Tibial nerve (tissue), 4 donors: ENCODE measurements around the gene SMARCA4. TPM values are rescaled to one million over a fixed set of nuclear protein-coding genes. Genes with fewer than 3 reads are reported as not detected.

ENCODE experiments used
- DNase-seq, 2 donors: peaks; one replicate each; pipeline ENCODE4 v3.0.0-alpha.2; 2019; ENCODE audit warnings: low spot score in 2 of 2
- H3K27ac ChIP-seq, 4 donors: fragments of 200-600 bp; sonication (generic) in 3 of 4; one replicate each; pipeline ENCODE4 v1.5.1; 2017 to 2019; ENCODE audit warnings: mild to moderate bottlenecking in 1 of 4
- H3K27me3 ChIP-seq, 2 donors: fragments of 200-600 bp; sonication (generic) in 1 of 2; one replicate each; pipeline versions ENCODE4 v1.5.1 to v1.6.0; 2017 to 2019
- H3K36me3 ChIP-seq, 3 donors: fragments of 200-600 bp; sonication (generic); one replicate each; pipeline ENCODE4 v1.5.1; 2018 to 2019
- H3K4me1 ChIP-seq, 4 donors: fragments of 200-600 bp; sonication (generic) in 3 of 4; one replicate each; pipeline ENCODE4 v1.5.1; 2017 to 2019
- H3K4me3 ChIP-seq, 4 donors: fragments of 200-600 bp; sonication (generic) in 3 of 4; one replicate each; pipeline ENCODE4 v1.5.1; 2017 to 2019; ENCODE audit warnings: mild to moderate bottlenecking in 1 of 4, moderate library complexity in 1 of 4
- H3K9me3 ChIP-seq, 4 donors: fragments of 200-600 bp; sonication (generic) in 3 of 4; one replicate each; pipeline ENCODE4 v1.5.1; 2017 to 2019
- CTCF ChIP-seq, 5 experiments: fragments of 200-600 bp in 3 of 5; fragments of 450-650 bp in 2 of 5; sonication (generic) in 3 of 5; IDR thresholded peaks; one replicate each; pipeline ENCODE4 v1.5.1; 2016 to 2019; ENCODE audit warnings: antibody characterized with exemption in 5 of 5, mild to moderate bottlenecking in 3 of 5, moderate library complexity in 2 of 5
- EP300 ChIP-seq, 2 donors: sonication (generic); formaldehyde crosslinking; IDR thresholded peaks; one replicate each; pipeline ENCODE4 v1.6.1; 2017; ENCODE audit warnings: antibody characterized with exemption in 2 of 2, mild to moderate bottlenecking in 1 of 2
- POLR2A ChIP-seq, 2 donors: fragments of 450-650 bp; IDR thresholded peaks; one replicate each; pipeline ENCODE4 v1.6.1; 2017; ENCODE audit warnings: antibody characterized with exemption in 2 of 2, mild to moderate bottlenecking in 2 of 2, moderate library complexity in 2 of 2
- WGBS, 2 donors: methylation state at CpG; one replicate each; pipeline ENCODE4 v1.1.5; 2018; 5-methylcytosine and 5-hydroxymethylcytosine counted together
- total RNA-seq, 4 donors: library from RNA; depleted of rRNA; stranded (reverse); fragments of >200 nt; gene quantifications; one replicate each; pipeline ENCODE4 v1.1.0, GENCODE V29; 2016

The SMARCA4 gene
- total RNA-seq, 4 donors from 2014 or later: 54.2 to 122 (median 73.9) TPM

- Histone ChIP-seq H3K27ac (no peak overlapping the region), H3K9me3 (no peaks in the 10 kb centered on the region), H3K4me3 (no peak overlapping the region), H3K27me3 (no peaks in the 10 kb centered on the region), H3K36me3 (peaks cover 0 to 99% (median 5%) of the 10 kb centered on the region in 3 donors), H3K4me1 (peaks cover 0 to 5% (median 0%) of the 10 kb centered on the region in 4 donors)
- DNase-seq: no peak
- 91 to 94% methylated on average over 5 to 7 of the region's 7 CpGs for WGBS, 2 donors
- TF ChIP-seq EP300 (IDR thresholded peaks at IDR 0.05) (no peak), POLR2A (IDR thresholded peaks at IDR 0.05) (no peak), CTCF (IDR thresholded peaks at IDR 0.05) (no peak)
These were observed 52.9 kb downstream of the SMARCA4 start for GRCh38 chr19:11013771-11014170.

GRCh38 chr19:11014403-11014911 lies 53.6 kb downstream of the SMARCA4 start:
- TF ChIP-seq POLR2A (IDR thresholded peaks at IDR 0.05) (no peak), CTCF (IDR thresholded peaks at IDR 0.05) (no peak)
- Histone ChIP-seq H3K36me3 (peaks cover 0 to 100% (median 11%) of the 10 kb centered on the region in 3 donors), H3K4me3 (no peak overlapping the region), H3K9me3 (no peaks in the 10 kb centered on the region), H3K27me3 (no peaks in the 10 kb centered on the region), H3K27ac (no peak overlapping the region), H3K4me1 (peaks cover 0 to 5% (median 0%) of the 10 kb centered on the region in 4 donors)
- WGBS, 2 donors: 86 to 91% methylated on average over 12 of the region's 12 CpGs
- DNase-seq: no peak

- H3K4me1 ChIP-seq: peaks cover 0 to 5% (median 0%) of the 10 kb centered on the region in 4 donors
- WGBS, 2 donors: 43 to 47% methylated on average over 5 of the region's 5 CpGs
- no peak overlapping the region for H3K4me3 ChIP-seq
- DNase-seq: no peak
- peaks cover 0 to 100% (median 19%) of the 10 kb centered on the region in 3 donors for H3K36me3 ChIP-seq
- no peak for TF ChIP-seq EP300 (IDR thresholded peaks at IDR 0.05)
- TF ChIP-seq POLR2A (IDR thresholded peaks at IDR 0.05): no peak
- no peak for TF ChIP-seq CTCF (IDR thresholded peaks at IDR 0.05)
- H3K27me3 ChIP-seq: no peaks in the 10 kb centered on the region
- no peak overlapping the region for H3K27ac ChIP-seq
- no peaks in the 10 kb centered on the region for H3K9me3 ChIP-seq
These were observed 55.8 kb downstream of the SMARCA4 start for GRCh38 chr19:11016631-11017030.

- 91 to 92% methylated on average over 22 to 23 of the region's 23 CpGs for WGBS, 2 donors
- Histone ChIP-seq H3K36me3 (peaks cover 0 to 100% (median 25%) of the 10 kb centered on the region in 3 donors), H3K27ac (no peak overlapping the region), H3K9me3 (no peaks in the 10 kb centered on the region), H3K4me3 (no peak overlapping the region), H3K27me3 (no peaks in the 10 kb centered on the region), H3K4me1 (peaks cover 0 to 5% (median 0%) of the 10 kb centered on the region in 4 donors)
- DNase-seq: no peak
- TF ChIP-seq EP300 (IDR thresholded peaks at IDR 0.05): no peak
- no peak for TF ChIP-seq CTCF (IDR thresholded peaks at IDR 0.05)
- no peak for TF ChIP-seq POLR2A (IDR thresholded peaks at IDR 0.05)
These were observed 56.6 kb downstream of the SMARCA4 start for GRCh38 chr19:11017275-11018035.

- Histone ChIP-seq H3K4me1 (peaks cover 0 to 5% (median 0%) of the 10 kb centered on the region in 4 donors), H3K27ac (no peak overlapping the region), H3K4me3 (no peak overlapping the region), H3K9me3 (no peaks in the 10 kb centered on the region), H3K27me3 (no peaks in the 10 kb centered on the region), H3K36me3 (peaks cover 0 to 100% (median 25%) of the 10 kb centered on the region in 3 donors)
- TF ChIP-seq CTCF (IDR thresholded peaks at IDR 0.05): no peak
- no peak for TF ChIP-seq POLR2A (IDR thresholded peaks at IDR 0.05)
- TF ChIP-seq EP300 (IDR thresholded peaks at IDR 0.05): no peak
- WGBS, 2 donors: 69 to 72% methylated on average over 12 of the region's 12 CpGs
- no peak for DNase-seq
These were observed 57.3 kb downstream of the SMARCA4 start for GRCh38 chr19:11018179-11018578.
